Measurements from ENCODE around the gene LRRC74B.
A peak's percentile ranks its signal among the peaks of the same experiment; 100 is the strongest.
"Not testable (repeated sequence)": the region's sequence is repeated elsewhere in the genome, so short reads cannot be mapped to it uniquely, and the experiment has no call there.

LRRC74B gene, protein sequence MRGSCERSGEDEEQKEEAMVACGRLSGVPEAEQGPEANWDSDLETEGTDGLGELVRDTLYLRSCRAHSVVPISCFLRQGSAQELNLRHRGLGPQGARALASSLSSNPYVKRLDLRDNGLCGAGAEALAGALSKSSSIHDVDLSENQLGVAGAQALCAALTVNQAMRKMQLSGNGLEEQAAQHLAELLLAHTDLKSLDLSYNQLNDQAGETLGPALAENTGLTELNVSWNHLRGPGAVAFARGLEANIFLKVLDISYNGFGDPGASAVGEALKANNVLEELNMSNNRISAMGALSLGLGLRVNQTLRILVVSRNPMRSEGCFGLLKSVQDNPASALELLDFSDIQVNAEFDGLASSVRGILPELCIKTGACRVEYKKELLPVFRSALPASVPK

GRCh38 chr22:21045585-21046294, at the start of gene LRRC74B:
LRRC74B (plus strand) TSS chr22:21045946; CDS start chr22:21045987, 41 bp downstream.
- peak; percentile 92 for DNase-seq

DNA sequence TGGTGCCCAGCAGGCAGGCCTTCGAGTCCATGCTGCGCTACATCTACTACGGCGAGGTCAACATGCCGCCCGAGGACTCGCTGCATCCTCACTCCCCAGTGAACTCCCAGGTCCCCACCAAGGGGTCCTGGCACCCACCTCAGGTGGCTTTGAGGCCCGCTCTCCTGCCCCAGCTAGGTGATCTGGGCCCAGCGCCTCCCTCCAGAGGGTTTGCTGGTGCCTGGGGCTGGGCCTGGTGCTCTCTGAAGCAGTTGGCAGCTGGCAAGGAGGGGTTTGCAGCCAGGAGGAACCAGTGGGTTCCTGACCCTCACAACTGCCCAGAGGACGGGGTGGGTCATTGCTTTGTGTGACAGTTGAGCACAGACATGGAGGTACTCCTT, 49.7 kb upstream of the LRRC74B start:
- DNase-seq, result no peak

DNA sequence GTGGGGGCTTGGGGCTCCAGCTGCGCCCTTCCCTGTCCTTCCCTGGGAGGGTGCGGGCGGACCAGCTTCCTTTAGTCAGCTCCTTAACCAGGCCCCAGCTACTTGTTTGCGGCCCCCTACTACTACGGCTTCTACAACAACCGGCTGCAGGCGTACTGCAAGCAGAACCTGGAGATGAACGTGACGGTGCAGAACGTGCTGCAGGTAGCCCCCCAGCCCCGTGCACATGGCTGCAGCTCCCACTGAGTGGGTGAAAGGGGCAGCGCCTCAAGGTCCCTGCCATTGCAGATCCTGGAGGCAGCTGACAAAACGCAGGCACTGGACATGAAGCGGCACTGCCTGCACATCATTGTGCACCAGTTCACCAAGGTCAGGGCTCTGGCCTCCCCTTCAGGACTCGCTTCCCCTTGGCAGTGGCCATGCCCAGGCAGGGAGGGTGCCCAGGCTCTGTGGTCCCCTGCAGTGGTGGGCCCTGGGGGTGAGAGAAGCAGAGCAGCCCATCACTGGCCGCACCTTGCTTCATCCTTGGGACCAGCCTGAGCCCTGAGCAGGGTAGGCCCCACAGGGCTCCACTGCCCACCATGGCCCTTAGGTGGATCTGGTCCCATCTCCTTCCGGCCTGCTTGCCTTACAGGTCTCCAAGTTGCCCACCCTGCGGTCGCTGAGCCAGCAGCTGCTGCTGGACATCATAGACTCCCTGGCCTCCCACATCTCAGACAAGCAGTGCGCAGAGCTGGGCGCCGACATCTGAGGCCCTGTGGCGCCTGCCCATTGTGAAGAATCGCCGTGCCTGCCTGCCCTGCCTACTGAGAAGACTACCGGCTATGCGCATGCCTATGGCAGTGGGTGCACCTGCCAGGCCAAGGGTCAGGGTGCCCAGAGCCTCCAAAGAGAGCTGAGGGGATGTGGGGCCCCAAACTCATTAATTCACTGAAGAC, 48.9 kb upstream of the LRRC74B start:
- DNase-seq, result no peak

DNA sequence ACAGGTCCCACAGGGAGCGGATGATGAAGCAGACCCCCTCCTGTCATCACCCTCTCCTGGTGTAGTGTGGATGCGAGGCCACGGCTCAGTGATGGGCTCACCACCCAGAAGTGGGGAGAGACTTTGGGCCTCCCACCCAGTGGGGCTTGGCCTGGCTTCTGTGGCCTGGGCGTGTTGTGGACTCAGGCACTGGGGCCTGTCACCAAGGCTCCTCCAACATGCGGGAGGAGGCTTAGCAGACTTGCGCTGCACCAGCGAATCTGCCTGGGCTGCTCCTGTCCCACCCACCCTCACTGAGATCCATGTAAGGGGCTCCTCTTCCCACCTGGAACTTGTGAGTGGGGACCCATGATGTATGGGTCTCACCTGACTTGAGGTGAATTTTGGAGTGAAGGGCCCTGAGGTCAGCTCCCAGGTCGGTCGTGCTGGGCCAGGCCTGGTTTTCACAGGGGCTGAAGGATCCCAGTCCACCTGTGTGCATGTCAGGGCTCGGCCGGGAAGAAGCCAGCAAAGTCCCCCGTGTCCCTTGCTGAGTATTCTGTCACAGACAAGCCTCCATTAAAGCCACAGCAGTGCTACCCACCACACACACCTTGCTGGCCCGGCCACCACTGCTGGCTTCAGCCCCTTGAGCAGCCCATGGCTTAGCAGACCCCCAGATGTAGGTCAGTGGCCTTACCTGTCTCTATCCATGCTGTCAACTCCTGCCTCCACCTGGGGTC, 48.0 kb upstream of the LRRC74B start:
- no peak for DNase-seq

- DNase-seq, result no peak
Observed at GRCh38 chr22:20998411-20999336, 47.1 kb upstream of the LRRC74B start.

GRCh38 chr22:20999350-21000206, 46.2 kb upstream of the LRRC74B start:
- no peak for DNase-seq

- peak; percentile 36 for DNase-seq
Observed at GRCh38 chr22:21000207-21000986, 45.3 kb upstream of the LRRC74B start.

DNA sequence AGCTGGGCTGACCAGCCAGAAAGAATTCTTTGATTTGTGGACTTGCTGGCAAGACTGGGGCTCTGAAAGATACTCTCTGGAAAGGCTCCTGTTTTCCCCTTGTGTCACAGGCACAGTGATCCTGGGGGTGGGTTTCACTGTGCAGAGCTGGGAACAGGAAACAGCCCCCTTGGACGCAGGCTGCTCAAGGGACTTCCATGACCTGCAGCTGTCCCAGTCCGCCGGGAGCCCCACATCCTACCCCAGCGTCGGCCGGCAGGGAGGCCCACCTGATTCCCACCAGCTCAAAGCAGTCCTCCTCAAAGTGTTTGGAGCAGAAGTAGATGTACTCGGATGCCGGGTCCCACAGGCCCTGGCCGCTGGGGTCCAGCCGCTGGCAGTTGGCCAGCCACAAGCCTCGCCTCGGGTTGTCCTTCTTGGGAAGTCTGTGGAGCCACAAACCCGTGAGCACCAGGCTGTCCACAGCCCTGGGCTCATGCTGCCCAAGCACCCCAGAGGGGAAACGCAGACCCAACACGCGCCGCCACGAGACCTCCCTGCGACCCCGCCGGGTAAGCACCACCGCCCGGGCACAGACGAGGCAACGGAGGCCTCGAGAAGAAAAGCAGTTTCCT, 44.7 kb upstream of the LRRC74B start:
- DNase-seq, result peak; percentile 26

DNA sequence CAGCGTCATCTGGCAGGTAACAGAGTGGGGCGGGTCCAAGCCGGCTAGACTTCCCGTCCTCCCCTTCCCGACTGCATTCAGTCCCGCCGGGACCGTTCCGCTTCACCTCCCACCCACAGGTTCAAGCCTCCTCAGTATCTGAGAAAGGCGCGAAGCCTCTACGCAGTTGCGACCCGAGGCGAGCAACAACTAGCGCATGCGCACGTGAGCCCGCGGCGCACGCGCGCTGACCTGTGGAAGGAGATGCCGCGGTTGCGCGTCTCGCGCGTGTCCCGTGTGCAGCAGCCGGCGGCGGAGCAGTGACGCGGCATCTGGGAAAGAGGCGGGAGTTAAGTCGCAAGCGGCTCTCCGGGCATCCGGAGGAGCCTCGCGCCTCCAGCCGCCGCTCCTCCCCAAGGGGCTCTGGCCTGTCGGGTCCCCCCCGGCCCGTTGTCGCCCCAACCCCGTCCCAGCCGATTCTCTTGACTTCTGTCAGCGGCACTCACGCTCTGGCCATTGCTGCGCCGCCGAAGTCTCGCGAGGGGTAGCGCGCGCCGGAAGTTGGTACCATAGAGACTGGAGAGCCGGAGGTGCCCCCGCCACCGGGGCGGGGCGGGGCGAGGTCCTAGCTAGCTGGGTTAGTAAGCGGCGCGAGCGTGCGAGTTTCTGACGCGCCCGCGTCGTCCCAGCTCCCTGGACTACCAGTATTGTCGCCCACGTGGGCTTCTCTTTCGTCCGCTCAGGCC, 44.0 kb upstream of the LRRC74B start, which contains the start of gene THAP7:
Gene THAP7 (minus strand): TSS at position 518 of the 725 bp plus-strand sequence. CDS start 207 bp downstream, at position 311.
- DNase-seq, result peak; percentile 96

DNA sequence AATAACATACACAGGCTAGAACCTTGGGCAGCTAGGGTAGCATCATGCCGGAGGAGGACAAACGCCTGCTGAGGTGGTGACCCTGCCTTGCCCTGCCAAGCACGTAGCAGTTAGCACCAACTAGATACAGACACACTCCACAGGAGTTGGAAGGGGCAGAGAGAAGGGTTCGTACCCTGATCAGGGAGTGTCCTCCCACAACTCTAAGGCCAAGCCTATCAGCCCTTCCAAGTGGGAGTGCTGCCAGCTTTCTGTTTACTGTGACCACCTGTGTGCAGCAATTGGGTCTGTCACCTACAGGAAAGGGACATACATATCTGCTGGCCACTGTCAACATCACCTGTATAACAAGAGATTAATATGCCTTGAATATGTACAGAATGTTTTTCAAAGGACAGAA, 42.0 kb upstream of the LRRC74B start:
- peak; percentile 23 for DNase-seq

GRCh38 chr22:21009208-21009607, 36.5 kb upstream of the LRRC74B start:
- not testable (repeated sequence) for DNase-seq

DNA sequence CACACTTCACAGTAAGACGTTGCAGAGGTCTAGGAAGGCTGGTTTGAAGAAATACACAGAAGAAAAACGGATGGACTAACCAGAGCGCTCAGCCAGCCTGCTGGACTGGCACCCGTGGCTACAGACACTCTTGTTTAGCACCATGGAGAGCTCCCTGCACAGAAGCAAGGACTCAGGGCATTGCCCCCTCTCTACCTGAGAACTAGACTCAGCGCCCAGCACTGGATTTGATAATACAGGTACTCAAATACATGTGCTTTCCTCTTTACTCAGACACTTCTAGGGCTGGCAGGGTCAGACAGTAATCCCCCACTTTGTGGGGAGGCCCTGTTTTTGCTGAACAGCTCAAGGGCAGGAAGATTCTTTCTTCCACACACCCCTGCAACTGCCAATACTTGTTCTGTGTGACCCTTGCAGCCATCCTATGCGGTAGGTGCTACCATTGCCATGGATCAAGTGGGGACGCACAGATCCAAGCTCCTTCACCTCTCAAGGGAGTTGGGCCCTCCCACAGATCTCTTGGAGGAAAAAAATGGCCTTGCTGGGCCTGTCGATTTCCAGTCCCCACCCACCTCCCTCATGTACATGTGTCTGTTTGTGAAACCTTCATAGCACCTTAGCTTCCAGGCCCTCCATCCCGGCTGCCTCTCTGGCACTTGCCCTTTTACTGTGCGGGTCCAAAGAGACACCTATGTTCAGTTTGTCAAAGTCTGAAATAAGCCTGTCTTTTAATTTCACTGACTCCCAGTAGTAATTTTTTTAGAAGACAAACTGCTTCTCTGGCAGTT, 35.9 kb upstream of the LRRC74B start:
- no peak for DNase-seq

GRCh38 chr22:21010426-21011113, 35.2 kb upstream of the LRRC74B start:
- DNase-seq, result no peak

DNA sequence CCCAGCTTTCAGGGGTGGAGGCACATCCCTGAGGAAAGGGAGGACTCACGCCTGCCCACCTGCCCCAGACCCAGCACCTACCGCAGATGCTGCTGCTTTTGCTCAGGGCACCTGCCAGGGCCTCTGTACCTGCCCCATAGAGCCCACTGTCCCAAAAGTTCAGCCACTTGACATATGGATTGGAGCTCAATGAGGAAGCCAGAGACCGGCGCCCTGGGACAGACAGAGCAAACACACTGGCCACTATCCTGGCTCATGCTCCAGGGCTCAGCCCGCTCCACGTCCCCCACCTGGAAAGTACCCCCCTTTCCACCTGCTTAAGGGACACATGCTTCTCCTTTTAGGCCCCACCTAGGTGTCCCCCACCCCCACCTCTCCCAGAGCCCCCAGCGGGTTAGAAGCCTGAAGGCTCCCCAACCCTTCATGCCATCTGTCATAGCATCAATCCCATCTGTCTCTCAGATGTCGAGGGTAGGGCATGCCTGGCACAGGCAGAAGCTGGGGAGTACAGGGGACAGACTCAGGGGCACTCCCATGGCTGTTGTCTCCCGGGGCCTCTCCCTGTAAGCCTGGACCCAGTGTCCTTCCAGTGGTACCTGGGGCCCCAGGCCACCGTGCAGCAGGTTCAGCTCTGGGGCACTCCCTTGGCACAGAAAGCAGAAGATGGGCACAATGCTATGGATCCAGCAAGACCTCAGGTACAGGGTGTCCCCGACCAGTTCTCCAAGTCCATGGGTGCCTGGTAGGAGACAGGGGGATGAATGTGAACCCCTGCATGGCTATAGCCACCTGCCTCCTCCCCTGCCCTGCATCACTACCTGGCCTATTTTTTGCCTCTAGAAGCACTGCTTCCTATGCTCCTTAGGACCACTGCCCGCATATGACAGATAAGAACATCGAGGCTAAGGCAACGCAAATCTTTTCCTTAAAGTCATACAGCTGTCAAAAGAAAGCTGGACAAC, 33.0 kb upstream of the LRRC74B start:
- no peak for DNase-seq

GRCh38 chr22:21013657-21014201, 32.0 kb upstream of the LRRC74B start:
- DNase-seq, result no peak

All from NCI-H1092 treated with DMSO at 0.1 percent for 48 hours (cell line).